Memory B cell (primary cell): Measurements from ENCODE around the gene NRSN2.
"Not testable (repeated sequence)": the region's sequence is repeated elsewhere in the genome, so short reads cannot be mapped to it uniquely, and the experiment has no call there.

Source experiments
- ATAC-seq: fragments of 150-1000 bp; cut with Tn5 transposase; 2 replicates; pipeline ENCODE4 v1.10.0; 2021; ENCODE audit warnings: low read depth, mild to moderate bottlenecking, moderate library complexity
- DNase-seq, 2 donors: peaks; one replicate each; pipeline ENCODE4 v3.0.0; 2022; ENCODE audit warnings: low spot score in 2 of 2
- H3K27ac Mint-ChIP-seq: one replicate; pipeline ENCODE4 v1.8.0; 2022; ENCODE audit warnings: mild to moderate bottlenecking, moderate library complexity, mixed read lengths
- H3K27me3 Mint-ChIP-seq: one replicate; pipeline ENCODE4 v1.8.0; 2022; ENCODE audit warnings: mixed read lengths
- H3K36me3 Mint-ChIP-seq: one replicate; pipeline ENCODE4 v1.8.0; 2022; ENCODE audit warnings: mild to moderate bottlenecking, mixed read lengths
- H3K4me1 Mint-ChIP-seq: one replicate; pipeline ENCODE4 v1.8.0; 2022; ENCODE audit warnings: mixed read lengths
- H3K4me3 Mint-ChIP-seq: one replicate; pipeline ENCODE4 v1.8.0; 2022; ENCODE audit warnings: mild to moderate bottlenecking, moderate library complexity, mixed read lengths
- H3K9me3 Mint-ChIP-seq: one replicate; pipeline ENCODE4 v1.8.0; 2022; ENCODE audit warnings: mixed read lengths

Gene NRSN2

DNA sequence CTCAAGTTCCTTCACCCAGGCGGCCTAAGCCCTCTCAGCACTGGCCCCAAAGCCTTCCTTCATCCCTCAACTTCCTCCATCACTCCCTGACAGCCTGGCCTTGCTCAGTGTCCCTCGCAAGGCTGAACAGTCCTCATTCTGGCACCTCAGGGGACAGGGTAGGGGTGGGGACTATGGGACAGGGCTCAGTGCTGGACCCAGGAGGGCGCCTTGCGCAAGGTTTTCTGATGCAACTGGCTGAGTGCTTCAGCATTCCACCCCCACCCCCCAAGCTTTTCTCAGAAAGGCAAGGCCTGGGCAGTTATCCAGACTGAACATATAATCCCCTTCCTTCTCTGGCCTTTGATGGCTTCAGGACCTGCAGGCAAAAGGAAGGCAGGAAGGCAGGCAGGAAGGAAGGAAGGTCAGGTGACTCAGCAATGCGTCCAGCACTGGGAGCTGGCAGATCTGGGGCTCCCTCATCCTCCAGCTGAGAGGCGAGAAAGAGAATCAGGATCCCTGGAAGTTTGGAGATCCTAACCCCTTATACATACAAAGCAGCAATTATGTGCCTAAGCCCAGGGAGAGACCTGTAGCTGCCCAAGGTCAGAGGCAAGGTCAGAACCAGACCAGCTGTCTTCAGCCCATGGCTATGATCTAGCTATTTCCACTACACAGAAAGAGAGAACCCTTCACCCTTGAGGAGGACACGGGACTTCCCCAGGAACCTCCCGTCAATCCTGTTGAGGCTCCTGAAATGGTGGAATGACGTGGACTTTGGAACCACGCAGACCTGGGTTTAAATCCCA lies 25.0 kb downstream of the NRSN2 start:
- Mint-ChIP-seq H3K4me1 (peaks cover 5% of the 10 kb centered on the region), H3K27ac (no peak overlapping the region), H3K4me3 (no peak overlapping the region), H3K27me3 (peaks cover 3% of the 10 kb centered on the region), H3K9me3 (no peaks in the 10 kb centered on the region), H3K36me3 (no peaks in the 10 kb centered on the region)
- DNase-seq: no peak
- ATAC-seq: no peak

DNA sequence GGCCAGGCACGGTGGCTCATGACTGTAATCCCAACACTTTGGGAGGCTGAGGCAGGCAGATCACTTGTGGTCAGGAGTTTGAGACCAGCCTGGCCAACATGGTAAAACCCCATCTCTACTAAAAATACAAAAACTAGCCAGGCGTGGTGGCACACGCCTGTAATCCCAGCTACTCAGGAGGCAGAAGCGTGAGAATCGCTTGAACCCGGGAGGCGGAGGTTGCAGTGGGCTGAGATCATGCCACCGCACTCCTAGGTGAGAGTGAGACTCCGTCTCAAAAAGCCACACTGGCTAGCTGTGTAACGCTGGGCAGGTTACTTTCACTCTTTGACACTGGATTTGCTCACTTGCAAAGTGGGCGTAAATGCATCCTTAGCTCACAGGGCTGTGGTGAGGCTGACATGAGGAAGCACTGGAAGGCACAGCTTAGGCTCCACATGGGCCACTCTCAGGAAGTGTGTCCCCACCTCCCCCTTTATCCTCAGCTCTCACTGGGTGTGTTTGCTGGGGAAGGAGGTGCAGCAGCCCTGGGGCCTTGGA lies 25.7 kb downstream of the NRSN2 start:
- H3K9me3 Mint-ChIP-seq, ATAC-seq, DNase-seq, H3K36me3 Mint-ChIP-seq, H3K4me3 Mint-ChIP-seq, H3K27me3 Mint-ChIP-seq, H3K27ac Mint-ChIP-seq, H3K4me1 Mint-ChIP-seq: not testable (repeated sequence)

DNA sequence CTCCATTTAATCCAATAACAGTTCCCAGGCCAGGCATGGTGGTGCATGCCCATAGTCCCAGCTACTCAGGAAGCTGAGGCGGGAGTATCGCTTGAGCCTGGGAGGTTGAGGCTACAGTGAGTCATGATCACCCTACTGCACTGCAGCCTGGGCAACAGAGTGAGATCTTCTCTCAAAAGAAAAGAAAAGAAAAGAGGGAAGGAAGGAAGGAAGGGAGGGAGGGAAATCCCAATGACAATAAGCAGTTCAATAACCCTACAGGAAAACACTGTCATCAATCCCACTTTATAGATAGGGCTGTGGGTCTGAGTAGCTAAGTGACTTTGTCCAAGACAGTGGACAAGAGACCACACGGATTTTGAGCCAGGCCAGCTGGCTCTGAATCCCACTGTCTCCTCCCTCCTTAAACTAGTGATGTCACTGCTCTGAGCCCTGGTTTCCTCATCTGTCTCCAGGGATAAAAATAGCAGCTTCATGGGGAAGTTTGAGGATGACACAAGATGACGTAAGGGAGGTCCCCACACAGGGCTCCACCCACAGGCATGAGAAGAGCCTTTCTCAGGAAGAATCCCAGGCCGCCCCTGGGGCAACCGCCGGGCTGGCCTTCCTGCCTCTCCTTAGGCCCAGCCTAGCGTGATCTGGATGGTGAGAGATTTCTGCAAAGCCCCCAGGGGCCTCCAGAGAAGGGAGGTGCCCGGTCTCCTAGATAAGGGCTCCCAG lies 26.4 kb downstream of the NRSN2 start:
- Mint-ChIP-seq H3K36me3 (no peaks in the 10 kb centered on the region), H3K4me1 (peaks cover 5% of the 10 kb centered on the region), H3K27ac (no peak overlapping the region), H3K4me3 (no peak overlapping the region), H3K27me3 (peaks cover 3% of the 10 kb centered on the region), H3K9me3 (no peaks in the 10 kb centered on the region)
- DNase-seq: no peak
- no peak for ATAC-seq

DNA sequence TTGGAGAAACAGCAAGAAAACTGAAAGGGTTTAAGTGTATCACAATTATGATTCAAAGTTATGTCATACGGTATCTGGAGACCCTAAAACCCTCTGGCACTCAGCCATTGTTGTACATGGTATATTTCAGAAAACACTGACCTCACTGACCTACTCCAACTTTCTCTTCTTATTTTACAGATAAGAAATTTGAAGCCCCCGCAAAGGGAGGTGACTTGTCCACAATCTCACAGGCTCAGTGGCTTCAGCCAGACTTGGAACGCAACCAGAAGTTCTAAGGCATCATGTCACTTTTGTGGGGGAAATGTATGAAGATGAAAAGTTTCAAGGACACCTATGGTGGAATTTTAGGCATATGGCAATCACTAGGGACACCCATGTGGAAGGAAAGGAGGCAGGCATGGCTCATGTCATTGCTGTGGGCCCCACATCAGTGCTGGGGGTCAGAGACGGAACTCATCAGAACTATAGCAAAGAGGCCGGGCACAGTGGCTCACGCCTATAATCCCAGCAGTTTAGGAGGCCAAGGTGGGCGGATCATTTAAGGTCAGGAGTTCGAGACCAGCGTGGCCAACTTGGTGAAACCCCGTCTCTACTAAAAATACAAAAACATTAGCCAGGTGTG lies 28.5 kb downstream of the NRSN2 start:
- DNase-seq (no peak), ATAC-seq (no peak)
- Mint-ChIP-seq H3K27ac (no peak overlapping the region), H3K4me3 (no peak overlapping the region), H3K27me3 (no peaks in the 10 kb centered on the region), H3K9me3 (no peaks in the 10 kb centered on the region), H3K36me3 (no peaks in the 10 kb centered on the region), H3K4me1 (peaks cover 5% of the 10 kb centered on the region)

DNA sequence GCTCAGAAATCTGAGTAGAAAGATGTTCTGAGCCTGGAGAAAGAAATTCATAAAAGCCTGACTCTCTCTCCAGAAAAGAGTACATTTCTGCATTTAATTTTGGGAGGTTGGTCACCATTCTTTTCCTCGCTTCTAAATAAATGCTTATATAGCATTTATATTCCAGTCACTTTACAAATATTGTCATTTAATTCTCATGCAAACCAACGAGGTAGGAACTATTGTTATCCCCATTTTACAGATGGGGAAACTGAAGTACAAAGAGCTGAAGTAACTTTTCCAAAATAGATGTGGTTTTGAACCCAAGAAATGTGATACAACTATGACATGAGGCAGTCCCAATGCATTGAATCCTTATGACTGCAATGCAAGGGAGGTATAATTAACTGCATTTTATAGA lies 29.2 kb downstream of the NRSN2 start:
- Mint-ChIP-seq H3K36me3 (no peaks in the 10 kb centered on the region), H3K4me1 (peaks cover 5% of the 10 kb centered on the region), H3K27me3 (no peaks in the 10 kb centered on the region), H3K4me3 (no peak overlapping the region), H3K9me3 (no peaks in the 10 kb centered on the region), H3K27ac (no peak overlapping the region)
- DNase-seq (no peak), ATAC-seq (no peak)

DNA sequence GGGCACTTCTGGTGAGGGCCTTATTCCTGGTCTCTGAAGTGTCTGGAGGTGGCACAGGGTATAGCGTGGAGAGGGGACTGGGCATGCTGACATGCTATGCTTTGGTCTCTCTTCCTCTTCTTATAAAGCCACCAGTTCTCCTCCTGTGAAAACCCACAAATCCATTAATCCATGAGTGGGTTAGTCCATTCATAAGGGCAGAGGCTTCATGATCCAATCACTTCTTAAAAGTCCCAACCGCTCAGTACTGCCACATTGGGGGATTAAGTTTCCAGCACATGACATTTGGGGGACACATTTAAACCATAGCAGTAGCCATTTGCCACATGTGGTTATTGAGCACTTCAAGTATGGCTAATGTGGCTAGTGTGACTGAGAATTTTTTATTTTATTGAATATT lies 29.8 kb downstream of the NRSN2 start:
- H3K4me3 Mint-ChIP-seq: no peak overlapping the region
- no peak overlapping the region for H3K27ac Mint-ChIP-seq

DNA sequence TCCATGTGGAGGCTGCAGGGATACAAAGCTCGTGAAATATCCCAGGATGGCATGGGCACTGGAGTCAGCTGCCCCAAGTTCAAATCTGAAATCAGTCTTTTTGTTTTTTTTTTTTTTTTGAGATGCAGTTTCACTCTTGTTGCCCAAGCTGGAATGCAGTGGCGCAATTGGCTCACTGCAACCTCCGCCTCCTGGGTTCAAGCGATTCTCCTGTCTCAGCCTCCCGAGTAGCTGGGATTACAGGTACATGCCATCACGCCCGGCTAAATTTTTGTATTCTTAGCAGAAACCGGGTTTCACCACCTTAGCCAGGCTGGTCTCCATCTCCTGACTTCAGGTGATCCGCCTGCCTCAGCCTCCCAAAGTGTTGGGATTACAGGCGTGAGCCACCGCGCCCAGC lies 30.7 kb downstream of the NRSN2 start:
- H3K36me3 Mint-ChIP-seq, DNase-seq, ATAC-seq, H3K9me3 Mint-ChIP-seq, H3K4me3 Mint-ChIP-seq, H3K27ac Mint-ChIP-seq, H3K4me1 Mint-ChIP-seq, H3K27me3 Mint-ChIP-seq: not testable (repeated sequence)

More for the DNA sequence above, 29.8 kb downstream of the NRSN2 start:
- DNase-seq (no peak), ATAC-seq (no peak)
- H3K27me3 Mint-ChIP-seq: no peaks in the 10 kb centered on the region
- H3K36me3 Mint-ChIP-seq: no peaks in the 10 kb centered on the region
- no peaks in the 10 kb centered on the region for H3K9me3 Mint-ChIP-seq
- peaks cover 5% of the 10 kb centered on the region for H3K4me1 Mint-ChIP-seq

DNA sequence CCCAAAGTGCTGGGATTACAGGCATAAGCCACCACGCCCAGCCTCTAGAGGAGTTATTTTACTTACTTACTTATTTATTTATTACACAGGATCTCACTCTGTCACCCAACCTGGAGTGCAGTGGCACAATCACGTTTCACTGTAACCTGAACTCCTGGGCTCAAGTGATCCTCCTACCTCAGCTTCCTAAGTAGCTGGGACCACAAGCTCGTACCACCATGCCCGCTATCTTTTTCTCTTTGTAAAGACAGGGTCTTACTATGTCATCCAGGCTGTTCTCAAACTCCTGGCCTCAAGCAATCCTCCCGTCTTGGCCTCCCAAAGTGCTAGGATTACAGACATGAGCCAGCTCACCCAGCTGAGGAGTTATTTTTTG lies 32.0 kb downstream of the NRSN2 start:
- no peaks in the 10 kb centered on the region for H3K36me3 Mint-ChIP-seq
- ATAC-seq (no peak), DNase-seq (no peak)
- H3K4me1 Mint-ChIP-seq: peaks cover 9% of the 10 kb centered on the region
- no peaks in the 10 kb centered on the region for H3K27me3 Mint-ChIP-seq
- no peaks in the 10 kb centered on the region for H3K9me3 Mint-ChIP-seq
- no peak overlapping the region for H3K4me3 Mint-ChIP-seq
- H3K27ac Mint-ChIP-seq: no peak overlapping the region

DNA sequence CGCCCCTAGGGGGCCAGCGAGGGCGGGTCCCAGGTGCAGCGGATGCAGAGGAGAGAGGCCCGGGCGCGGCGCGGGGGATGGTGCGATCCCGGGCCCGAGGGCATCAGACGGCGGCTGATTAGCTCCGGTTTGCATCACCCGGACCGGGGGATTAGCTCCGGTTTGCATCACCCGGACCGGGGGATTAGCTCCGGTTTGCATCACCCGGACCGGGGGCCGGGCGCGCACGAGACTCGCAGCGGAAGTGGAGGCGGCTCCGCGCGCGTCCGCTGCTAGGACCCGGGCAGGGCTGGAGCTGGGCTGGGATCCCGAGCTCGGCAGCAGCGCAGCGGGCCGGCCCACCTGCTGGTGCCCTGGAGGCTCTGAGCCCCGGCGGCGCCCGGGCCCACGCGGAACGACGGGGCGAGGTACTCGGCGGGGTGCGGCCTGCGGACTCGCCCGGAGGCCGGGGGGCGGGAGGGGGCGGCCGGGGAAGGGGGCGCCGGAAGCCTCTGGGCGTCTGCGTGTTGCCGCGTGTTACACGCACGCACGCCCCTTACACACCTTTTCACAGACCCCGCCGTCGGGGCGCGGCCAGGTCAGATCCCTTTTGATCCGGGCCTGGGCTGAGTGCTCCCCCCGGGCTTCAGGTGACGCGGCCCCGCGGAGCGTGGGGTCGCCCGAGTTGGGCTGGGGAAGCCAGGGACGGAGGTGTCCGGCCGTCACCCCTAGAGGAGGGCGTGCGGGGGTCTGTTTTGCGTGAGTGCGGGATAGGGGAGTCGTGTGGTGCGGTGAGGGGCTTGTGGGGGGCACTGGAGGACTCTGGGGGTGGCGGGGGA lies 34.1 kb downstream of the NRSN2 start:
- peak overlapping the region; percentile 82 for H3K27ac Mint-ChIP-seq

DNA sequence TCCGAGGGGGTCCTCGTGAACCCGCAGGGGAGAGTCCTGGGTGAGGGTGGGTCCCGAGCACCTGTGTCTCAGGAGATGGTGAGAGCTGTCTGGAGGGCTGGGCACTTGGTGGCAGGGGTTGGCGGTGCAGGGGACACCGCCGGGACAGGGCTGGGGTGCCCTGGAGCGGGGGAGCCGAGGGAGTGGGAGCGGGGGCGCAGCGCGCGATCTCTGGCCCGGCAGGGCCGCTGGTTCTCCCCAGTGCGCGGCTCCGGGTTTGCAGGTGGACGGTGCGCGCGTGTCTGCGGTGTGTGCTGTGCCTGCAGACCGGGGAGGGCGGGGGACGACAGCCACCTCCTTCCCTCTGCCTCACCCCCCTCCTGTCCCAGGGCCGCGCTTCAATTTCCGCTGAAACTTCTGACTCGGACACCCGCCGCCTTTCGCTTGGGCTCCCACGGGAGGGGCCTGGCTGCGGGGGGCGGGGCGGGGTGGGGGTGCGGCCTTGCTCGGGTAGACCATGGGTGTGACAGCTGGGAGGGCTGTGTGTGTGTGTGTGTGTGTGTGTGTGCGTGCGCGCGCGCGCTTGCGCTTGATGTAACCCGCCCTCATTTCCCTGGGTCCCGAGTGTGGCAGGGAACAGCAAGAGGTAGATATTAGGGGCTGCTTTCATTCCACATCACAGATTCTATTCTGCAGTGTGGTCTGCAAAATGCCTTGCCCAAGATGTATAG lies 34.8 kb downstream of the NRSN2 start:
- Mint-ChIP-seq H3K27ac (peak overlapping the region; percentile 67), H3K4me3 (peak overlapping the region; percentile 88), H3K4me1 (peaks cover 13% of the 10 kb centered on the region), H3K36me3 (no peaks in the 10 kb centered on the region), H3K27me3 (no peaks in the 10 kb centered on the region), H3K9me3 (no peaks in the 10 kb centered on the region)
- DNase-seq (peak; percentile 60 to 62), ATAC-seq (peak; percentile 68)

More for the DNA sequence above, 34.1 kb downstream of the NRSN2 start:
- Mint-ChIP-seq H3K9me3 (no peaks in the 10 kb centered on the region), H3K27me3 (no peaks in the 10 kb centered on the region), H3K36me3 (no peaks in the 10 kb centered on the region), H3K4me3 (peak overlapping the region; percentile 88), H3K4me1 (peaks cover 13% of the 10 kb centered on the region)
- DNase-seq (peak; percentile 51 to 65), ATAC-seq (peak; percentile 50)

DNA sequence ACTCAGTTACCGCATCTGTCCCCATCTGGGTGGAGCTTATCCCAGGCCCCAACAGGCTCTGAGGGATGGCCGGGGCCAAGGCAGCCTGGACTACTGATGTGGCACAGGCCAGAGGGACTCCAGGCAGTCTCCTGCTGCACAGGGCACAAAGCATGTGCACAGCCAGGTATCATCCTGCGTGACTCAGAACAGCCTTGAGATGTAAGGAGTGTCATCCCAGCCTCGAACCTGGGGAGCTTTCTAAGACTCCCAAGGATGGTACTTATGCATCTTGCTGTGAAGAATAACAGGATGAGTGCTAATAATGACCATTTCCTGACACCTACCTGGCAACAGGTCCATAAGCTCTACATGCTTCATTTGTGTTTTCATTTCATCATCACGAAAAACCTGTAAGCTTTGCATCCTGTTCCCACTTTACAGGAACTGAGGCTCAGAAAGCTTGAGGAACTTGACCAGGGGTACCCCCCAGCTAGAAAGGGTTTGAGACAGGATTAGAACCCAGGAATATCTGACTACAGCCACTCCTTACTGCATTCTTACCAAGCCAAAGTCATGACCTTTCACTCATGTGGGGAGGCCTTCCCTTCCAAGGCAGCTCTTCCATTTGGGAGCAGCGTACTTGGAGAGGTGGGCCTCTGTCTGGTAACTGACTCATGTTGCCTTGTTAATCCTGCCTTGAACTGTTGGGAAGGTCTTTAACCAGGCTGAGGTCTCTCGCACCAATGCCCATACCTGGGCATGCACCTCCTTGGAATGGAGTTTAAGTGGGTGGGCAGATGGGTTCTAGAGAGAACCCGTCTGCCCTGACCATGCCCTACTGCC lies 35.6 kb downstream of the NRSN2 start:
- H3K36me3 Mint-ChIP-seq: peaks cover under 1% of the 10 kb centered on the region
- H3K4me3 Mint-ChIP-seq: peak overlapping the region; percentile 88
- peak overlapping the region; percentile 67 for H3K27ac Mint-ChIP-seq
- ATAC-seq (no peak), DNase-seq (no peak)
- no peaks in the 10 kb centered on the region for H3K9me3 Mint-ChIP-seq
- H3K27me3 Mint-ChIP-seq: no peaks in the 10 kb centered on the region
- peaks cover 13% of the 10 kb centered on the region for H3K4me1 Mint-ChIP-seq

DNA sequence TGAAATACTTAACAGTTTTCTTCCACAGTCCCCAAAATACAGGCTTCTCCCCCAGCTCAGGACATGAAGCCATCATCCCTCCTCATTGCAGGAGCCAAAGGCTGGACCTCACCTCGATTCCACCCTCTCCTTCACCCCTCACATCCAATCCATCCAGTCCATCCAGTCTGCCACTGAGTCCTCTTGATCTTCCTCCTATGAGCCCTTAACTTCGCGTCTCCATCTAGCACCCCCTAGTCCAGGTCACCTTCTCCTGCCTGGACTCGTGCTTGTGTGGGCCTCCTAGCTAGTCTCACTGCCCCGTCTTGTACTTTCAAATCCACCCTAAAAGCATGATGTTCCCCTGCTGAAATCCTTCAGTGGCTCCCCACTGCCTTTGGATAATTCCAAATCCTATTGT lies 37.0 kb downstream of the NRSN2 start:
- Mint-ChIP-seq H3K4me3 (no peak overlapping the region), H3K27me3 (no peaks in the 10 kb centered on the region), H3K36me3 (peaks cover 9% of the 10 kb centered on the region), H3K27ac (peak overlapping the region; percentile 6), H3K9me3 (no peaks in the 10 kb centered on the region), H3K4me1 (peaks cover 13% of the 10 kb centered on the region)
- DNase-seq (no peak), ATAC-seq (no peak)
